Right lobe of liver (tissue), 6 donors: Measurements from ENCODE around the gene TMEM92. TPM values are rescaled to one million over a fixed set of nuclear protein-coding genes. Genes with fewer than 3 reads are reported as not detected.
A peak's percentile ranks its signal among the peaks of the same experiment; 100 is the strongest.

Source experiments
- ATAC-seq, 4 donors: fragments of 200-7000 bp; cut with Tn5 transposase; one replicate each; pipeline ENCODE4 v1.9.1; 2020; ENCODE audit warnings: mild to moderate bottlenecking in 4 of 4, moderate library complexity in 4 of 4
- DNase-seq, 3 donors: peaks; one replicate each; pipeline ENCODE4 v3.0.0-alpha.2; 2020
- H3K27ac ChIP-seq, 3 donors: fragments of 200-600 bp; one replicate each; pipeline ENCODE4 v1.8.0; 2022
- H3K27me3 ChIP-seq, 2 donors: fragments of 200-600 bp; one replicate each; pipeline ENCODE4 v1.8.0; 2022
- H3K36me3 ChIP-seq, 4 donors: fragments of 200-600 bp; sonication (generic) in 1 of 4; one replicate each; pipeline versions ENCODE4 v1.5.1 to v1.8.0; 2017 to 2022; ENCODE audit warnings: control low read depth in 1 of 4
- H3K4me1 ChIP-seq, 4 donors: fragments of 200-600 bp; sonication (generic) in 1 of 4; one replicate each; pipeline versions ENCODE4 v1.5.1 to v1.8.0; 2017 to 2022; ENCODE audit warnings: control low read depth in 1 of 4
- H3K4me3 ChIP-seq, 3 donors: fragments of 200-600 bp; one replicate each; pipeline ENCODE4 v1.8.0; 2022
- H3K9me3 ChIP-seq, 4 donors: fragments of 200-600 bp; sonication (generic) in 1 of 4; one replicate each; pipeline versions ENCODE4 v1.5.1 to v1.8.0; 2017 to 2022; ENCODE audit warnings: control low read depth in 1 of 4
- CTCF ChIP-seq, 4 donors: fragments of 200-600 bp in 3 of 4; fragments of 450-650 bp in 1 of 4; IDR thresholded peaks; one replicate each; pipeline versions ENCODE4 v1.5.1 to v1.8.0; 2016 to 2022; ENCODE audit warnings: antibody characterized with exemption in 4 of 4, mild to moderate bottlenecking in 2 of 4
- POLR2A ChIP-seq: fragments of 450-650 bp; IDR thresholded peaks from one replicate; pipeline ENCODE4 v1.6.1; 2017; ENCODE audit warnings: antibody characterized with exemption, mild to moderate bottlenecking
- WGBS: methylation state at CpG from one replicate; pipeline ENCODE4 v1.1.6; 2018; ENCODE audit warnings: low coverage, low lambda C conversion rate; ENCODE audit not compliant: insufficient coverage; ENCODE audit errors: missing lambda C conversion rate; 5-methylcytosine and 5-hydroxymethylcytosine counted together
- intact Hi-C, 2 donors: fragments of 100-400 bp; cut with DNase I; formaldehyde crosslinking; loops; one replicate each; pipeline versions ENCODE4 v1.11.2 to v1.14.1; 2022
- total RNA-seq, 6 experiments: library from RNA; depleted of rRNA in 2 of 6; stranded (reverse); fragments of >200 nt in 2 of 6; fragmentation: NEBNext Ultra II Directional in 3 of 6; extraction: Animal tissue kit (Norgen Biotek cat#: 25700) in 3 of 6; gene quantifications; one replicate each; pipeline versions ENCODE4 v1.1.0 to v1.2.4, GENCODE V29; 2016 to 2023
- donor health status: DM: no; HTN: yes; CAD: no.
- donor health status: DM: no; HTN: no; CAD: no.
- donor health status: DM: no; HTN: no; CAD: no.
- donor health status: DM: no; HTN: yes; CAD: no.
- donor health status: DM: no; HTN: yes; CAD: no.

TMEM92 gene
- total RNA-seq, 6 experiments from 2014 or later = 1.5 to 20.0 (median 8.7) TPM

DNA sequence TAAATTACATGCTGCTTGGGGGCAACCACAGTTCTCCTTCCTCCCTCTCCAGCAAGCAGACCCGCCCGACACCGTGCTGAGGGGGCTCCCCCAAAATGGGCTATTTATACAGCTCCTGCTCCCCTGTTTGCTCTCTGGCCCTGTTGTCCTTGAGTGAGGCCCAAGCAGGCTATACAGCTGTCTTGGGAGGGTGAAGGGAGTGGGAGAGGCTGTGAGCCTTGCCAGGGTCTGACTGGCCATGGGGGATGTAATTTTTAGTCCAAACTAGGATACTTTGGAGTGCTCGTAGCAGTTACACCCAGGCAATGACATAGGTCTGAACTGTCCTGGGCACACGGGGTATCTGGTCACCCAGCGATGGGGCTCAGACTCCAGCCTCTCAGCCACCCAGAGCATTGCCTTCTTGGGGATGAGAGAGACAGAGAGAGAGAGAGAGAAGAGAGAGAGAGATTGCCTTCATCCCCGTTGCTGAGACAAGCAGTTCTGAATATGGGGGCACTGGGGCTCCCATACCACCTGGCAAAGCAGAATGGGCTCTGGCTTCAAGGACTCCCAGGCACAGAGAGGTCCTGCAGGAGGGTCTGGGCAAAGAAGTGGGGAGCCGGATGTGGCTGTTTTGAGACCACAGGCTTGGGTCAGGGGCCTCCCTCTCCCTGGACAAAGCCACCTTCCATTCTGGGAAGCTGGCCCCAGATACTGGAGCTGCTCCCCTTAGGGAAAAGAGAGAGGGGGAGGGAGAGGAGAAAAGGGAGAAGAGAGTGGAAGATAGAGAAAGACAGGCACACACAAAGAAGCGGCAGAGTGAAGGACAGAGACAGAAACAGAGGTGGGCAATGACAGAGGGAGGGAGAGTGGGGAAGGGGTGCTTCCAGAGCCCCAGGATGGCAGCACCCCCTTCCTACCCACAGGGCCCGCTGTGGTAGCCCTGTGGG lies 10.7 kb upstream of the TMEM92 start:
- peak in 1 of 3 donors; percentile 25 for DNase-seq
- intact Hi-C loops = no loop called here
- Histone ChIP-seq H3K4me1 (peaks cover 0 to 7% (median 0%) of the 10 kb centered on the region in 4 donors), H3K36me3 (no peaks in the 10 kb centered on the region), H3K27ac (no peak overlapping the region), H3K9me3 (no peaks in the 10 kb centered on the region), H3K27me3 (no peaks in the 10 kb centered on the region), H3K4me3 (no peak overlapping the region)
- WGBS = 68% methylated on average over 5 of the region's 10 CpGs
- no peak for ATAC-seq
- TF ChIP-seq CTCF (IDR thresholded peaks at IDR 0.05) (no peak), POLR2A (no peak)

GRCh38 chr17:50264263-50265113 lies 9.8 kb upstream of the TMEM92 start:
- H3K27me3 ChIP-seq = no peaks in the 10 kb centered on the region
- 88% methylated on average over 3 of the region's 23 CpGs for WGBS
- no peaks in the 10 kb centered on the region for H3K9me3 ChIP-seq
- no peak overlapping the region for H3K27ac ChIP-seq
- H3K36me3 ChIP-seq = no peaks in the 10 kb centered on the region
- ATAC-seq (no peak), DNase-seq (peak in 1 of 3 donors; percentile 42)
- H3K4me3 ChIP-seq = no peak overlapping the region
- TF ChIP-seq CTCF (IDR thresholded peaks at IDR 0.05) (no peak), POLR2A (no peak)
- intact Hi-C loops = no loop called here
- H3K4me1 ChIP-seq = peaks cover 0 to 7% (median 0%) of the 10 kb centered on the region in 4 donors

GRCh38 chr17:50265212-50265611 lies 9.1 kb upstream of the TMEM92 start:
- Histone ChIP-seq H3K27ac (no peak overlapping the region), H3K4me1 (peaks cover 0 to 7% (median 0%) of the 10 kb centered on the region in 4 donors), H3K27me3 (no peaks in the 10 kb centered on the region), H3K36me3 (no peaks in the 10 kb centered on the region), H3K9me3 (no peaks in the 10 kb centered on the region), H3K4me3 (no peak overlapping the region)
- ATAC-seq = peak in 3 of 4 donors; percentile 8 to 80 (median 29)
- WGBS = no CpG with 5 or more reads among the region's 2 CpGs
- TF ChIP-seq POLR2A (no peak), CTCF (IDR thresholded peaks at IDR 0.05) (no peak)
- DNase-seq = peak in 1 of 3 donors; percentile 52
- intact Hi-C loops = no loop called here

GRCh38 chr17:50265690-50266315 lies 8.5 kb upstream of the TMEM92 start:
- Histone ChIP-seq H3K4me1 (peaks cover 0 to 7% (median 0%) of the 10 kb centered on the region in 4 donors), H3K36me3 (no peaks in the 10 kb centered on the region), H3K27me3 (no peaks in the 10 kb centered on the region), H3K9me3 (no peaks in the 10 kb centered on the region), H3K27ac (no peak overlapping the region), H3K4me3 (no peak overlapping the region)
- TF ChIP-seq POLR2A = no peak
- TF ChIP-seq CTCF (IDR thresholded peaks at IDR 0.05) = no peak
- intact Hi-C loops = loop anchor here in 1 of 2 donors (2.0 kb wide), 1 partner anchor 63 kb away; no protein-coding TSS in a partner anchor
- DNase-seq (peak in 1 of 3 donors; percentile 17), ATAC-seq (no peak)
- WGBS = 86% methylated on average over 8 of the region's 10 CpGs
